HG03520 (cell line): ENCODE data around the gene TSPEAR.

Source experiments
- ATAC-seq: cut with Tn5 transposase; IDR thresholded peaks from one replicate; pipeline ENCODE4 v1.9.1; 2021; ENCODE audit warnings: mild to moderate bottlenecking, moderate library complexity; ENCODE audit not compliant: unreplicated experiment

The TSPEAR gene

DNA sequence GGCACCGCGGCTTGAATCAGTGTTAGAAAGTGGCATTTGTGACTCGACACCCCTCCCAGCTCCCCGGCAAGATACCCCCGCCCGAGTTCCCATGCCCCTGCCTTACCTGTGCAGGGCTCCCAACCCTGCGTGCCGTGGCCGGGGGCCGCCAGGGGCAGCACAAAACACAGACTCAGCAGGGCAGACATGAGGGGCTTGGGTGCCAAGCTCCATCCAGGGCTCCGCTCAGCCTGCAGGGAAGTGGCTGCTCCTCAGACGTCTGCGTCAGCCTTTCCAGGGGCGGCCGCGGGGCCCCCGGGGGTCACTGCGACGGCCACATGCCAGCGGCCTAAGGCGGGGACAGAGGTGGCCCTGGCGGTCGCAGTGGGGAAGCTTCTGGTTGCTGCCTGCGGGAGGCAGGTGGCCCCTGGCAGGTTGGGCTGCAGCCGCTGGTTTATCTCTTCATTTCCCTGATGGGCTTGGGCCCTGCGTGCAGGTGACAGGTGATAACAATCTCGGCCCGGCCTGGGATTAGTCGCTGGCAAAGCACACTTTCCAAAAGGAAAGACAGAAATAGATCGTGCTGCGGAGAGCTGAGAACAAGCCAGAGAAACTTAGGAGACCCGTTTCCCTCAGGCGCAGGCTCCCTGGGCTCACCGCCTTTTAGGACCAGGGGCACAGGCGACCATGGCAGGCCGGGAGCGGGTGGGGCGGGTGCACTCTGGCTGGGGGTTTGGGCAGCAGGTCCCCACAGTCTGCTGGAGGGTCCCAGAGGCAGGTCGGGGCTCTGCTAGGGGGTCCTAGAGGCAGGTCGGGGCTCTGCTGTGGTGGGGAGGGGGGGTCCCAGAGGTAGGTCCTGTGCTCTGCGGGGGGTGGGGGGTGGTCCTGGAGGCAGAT lies at the start of gene TSPEAR:
Gene TSPEAR (minus strand): TSS at position 246 of the 876 bp plus-strand sequence. CDS start 58 bp downstream, at position 188.
- no peak for ATAC-seq

DNA sequence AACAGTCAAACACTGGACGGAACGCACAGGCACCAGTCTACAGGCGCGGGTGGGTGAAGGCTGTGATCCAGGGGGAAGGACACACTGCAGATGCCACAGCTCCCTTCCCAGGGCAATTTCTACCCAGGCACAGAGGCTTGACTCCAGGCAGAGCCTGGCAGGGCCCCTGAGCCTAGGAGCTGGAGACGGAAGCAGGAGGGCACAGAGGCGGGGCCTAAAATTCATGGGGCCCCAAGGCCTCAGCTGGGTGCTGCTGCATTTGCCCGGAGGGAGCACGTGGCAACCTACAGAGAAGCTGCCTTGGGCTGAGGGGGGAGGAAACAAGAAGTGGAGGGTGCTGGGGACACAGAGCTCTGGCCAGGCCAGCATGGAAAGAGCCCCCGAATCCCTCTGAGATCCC lies 49.0 kb upstream of the TSPEAR start:
- ATAC-seq: no peak

DNA sequence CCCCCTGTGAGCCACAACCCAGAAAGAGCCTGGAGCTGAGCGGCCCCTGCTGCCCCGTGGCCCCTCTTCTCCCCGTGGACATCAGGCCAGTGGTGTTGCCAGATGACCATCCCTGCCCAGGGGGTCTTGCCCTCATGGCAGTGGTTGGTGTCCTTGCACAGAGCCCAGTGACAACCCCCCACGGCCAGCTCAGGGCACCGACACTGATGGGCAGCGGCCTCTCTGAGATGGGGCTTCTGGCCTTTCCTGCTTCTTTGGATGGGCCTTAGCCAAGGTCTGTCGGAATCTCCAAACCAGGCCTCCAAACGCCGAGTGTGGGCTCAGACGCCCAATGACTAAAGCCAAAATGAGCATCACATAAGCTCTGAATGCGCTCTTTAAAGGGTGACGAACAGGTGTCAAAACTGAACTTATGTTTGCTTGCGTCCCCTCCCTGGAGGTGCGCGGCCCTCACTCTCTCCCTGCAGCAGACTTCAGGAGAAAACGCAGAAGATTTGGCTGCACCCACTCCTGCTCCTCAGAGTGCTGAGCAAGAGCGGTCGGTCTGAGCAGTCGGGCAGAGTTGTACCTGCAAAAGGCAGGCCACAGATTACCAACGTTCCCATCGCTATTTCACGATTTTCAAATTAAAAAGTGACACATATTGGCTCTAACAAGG lies 48.4 kb upstream of the TSPEAR start:
- no peak for ATAC-seq

DNA sequence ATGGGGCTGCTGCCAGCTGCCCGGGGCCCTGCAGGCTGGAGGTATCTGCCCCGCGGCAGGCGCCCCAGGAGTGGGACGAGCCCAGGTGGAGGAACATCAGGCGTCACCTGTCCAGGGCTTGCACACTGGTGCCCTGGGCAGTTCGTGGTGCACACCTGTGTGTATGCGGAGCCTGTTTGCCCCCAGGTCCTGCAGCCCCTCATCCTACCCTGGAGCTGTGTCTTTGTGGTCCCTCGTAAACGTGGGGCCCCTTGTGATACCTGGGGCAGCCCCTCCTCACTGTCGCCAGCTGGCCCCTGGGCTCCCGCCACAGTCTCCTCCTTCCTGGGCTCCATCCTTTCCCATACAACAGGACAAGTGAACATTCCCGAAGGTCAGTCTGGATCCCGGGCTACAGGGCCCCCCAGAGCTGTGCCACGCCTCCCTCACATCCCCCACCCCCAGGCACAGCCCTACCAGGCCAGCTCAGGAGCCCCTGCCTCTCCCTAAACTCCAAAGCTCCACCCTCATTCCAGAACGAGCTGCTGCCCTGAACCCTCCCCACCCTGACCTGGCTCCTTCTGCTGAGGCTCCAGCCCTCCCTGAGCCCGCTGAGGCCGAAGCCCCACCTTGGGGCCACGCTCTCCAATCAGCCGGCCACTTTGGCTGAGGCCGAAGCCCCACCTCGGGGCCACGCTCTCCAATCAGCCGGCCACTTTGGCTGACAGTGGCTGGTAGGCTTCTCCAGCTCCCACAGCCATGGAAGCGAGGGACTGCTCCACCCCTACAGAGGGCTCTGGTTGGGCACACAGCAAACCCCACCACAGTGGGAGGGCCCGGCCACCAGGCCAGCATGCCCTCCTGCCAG lies 47.6 kb upstream of the TSPEAR start:
- ATAC-seq: no peak

DNA sequence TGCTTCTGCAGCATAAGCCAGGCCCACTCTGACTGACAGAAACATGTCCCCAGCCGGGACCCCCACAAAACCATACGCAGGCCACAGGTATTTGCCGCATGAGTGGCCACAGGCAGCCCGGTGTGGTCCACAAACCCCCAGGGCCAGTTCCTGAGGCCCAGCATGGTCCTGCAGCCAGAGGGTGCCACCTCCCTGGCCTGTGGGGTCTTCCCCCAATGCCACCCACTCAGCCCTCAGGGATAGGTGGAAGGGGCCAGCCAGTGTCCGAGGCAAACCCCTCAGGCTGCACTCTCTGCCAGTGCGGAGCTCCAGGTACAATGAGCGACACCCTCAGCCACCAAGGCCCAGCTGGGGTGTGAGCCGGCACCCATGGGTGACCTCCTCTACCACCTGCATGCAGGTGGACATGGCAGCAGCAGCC lies 46.8 kb upstream of the TSPEAR start:
- no peak for ATAC-seq

DNA sequence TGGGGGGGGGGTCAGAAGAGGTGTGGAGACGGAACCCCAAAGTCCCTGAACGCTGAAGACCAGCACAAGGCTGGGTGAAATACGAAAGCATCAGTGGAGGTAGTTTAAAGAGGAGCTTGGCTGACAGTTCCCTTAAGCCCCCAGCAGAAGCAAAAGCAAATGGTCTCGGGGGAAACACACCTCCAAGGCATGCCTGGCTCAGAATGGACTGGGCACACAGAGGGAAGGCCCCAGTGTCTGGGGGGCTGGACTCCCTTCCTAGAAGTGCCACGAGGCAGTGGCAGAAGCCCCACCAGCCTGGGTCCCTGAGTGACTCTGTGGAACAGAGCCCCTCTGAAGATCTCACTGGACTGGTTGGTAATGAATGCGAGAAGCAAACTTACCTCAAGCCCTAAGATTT lies 46.4 kb upstream of the TSPEAR start:
- no peak for ATAC-seq

DNA sequence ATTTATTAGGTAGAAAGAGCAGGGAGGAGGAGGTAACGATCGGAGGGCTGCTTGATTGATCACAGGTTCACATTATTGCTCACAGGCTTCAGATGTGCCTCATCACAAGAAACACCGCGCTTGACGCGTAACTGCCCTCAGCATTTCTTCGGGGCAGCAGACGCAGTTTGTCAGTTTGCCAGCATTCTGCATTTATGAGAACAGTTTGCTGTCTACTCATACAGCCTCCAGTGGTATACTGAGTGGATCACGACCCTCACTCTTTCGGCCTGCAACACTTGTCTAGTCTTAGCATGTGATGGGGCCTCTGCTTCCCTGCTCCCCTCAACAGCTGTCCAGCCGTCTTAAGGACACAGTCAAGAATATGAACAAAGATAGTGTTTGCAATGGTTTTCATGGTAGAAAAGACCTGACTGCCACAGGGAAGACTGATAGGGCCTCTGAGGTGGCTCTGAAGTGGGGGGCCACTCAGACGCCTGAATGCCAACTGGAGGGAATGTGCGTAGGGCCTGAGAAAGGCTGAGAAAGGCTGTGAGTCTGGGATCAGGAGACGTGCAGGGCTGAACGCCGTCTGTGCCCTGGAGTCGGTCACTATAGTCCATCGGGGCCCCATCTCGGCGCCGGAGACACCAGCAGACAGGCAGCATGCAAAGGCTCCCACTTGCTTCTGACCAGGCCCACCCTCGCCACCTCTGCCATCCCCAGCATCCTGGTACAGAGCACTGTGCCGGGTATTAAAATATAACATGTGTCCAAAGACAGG lies 45.2 kb upstream of the TSPEAR start:
- no peak for ATAC-seq

DNA sequence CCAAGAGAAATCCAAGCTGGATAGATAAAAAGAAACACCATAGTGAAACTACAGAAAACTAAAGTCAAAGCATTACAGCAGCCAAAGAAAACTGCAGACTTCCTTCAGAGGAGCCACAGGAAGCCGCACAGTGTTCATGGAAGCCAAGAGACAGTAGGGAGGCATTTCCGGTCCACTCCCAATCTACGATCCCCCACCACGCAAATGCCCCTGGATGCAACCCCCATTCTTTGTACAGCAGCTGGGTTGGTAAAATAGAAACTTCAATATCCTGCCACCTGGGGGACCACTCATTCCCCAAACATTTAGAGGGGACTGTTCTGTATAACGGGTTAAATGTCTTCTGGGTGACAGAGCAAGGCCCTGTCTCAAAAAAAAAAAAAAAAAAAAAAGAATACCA lies 43.9 kb upstream of the TSPEAR start:
- no peak for ATAC-seq

DNA sequence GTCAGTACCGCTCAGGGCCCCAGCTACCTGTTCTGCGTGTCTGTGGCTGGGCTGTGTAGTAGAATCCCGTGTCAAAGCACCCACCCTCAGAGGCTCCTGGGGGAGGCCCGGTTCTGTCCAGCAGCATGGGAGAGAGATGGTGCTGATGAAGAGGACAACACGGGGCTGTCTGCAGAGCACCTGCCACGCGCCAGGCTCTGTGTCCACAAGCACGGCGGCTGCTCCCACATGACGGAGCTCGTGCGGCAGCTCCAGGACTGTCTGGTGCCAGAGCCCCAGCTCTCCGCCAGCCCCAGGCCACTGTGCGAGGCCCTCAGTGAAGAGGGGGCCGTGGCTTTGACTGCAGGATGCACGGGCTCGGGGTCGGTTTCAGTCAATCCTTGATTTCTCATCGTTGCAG lies 42.0 kb upstream of the TSPEAR start:
- no peak for ATAC-seq

DNA sequence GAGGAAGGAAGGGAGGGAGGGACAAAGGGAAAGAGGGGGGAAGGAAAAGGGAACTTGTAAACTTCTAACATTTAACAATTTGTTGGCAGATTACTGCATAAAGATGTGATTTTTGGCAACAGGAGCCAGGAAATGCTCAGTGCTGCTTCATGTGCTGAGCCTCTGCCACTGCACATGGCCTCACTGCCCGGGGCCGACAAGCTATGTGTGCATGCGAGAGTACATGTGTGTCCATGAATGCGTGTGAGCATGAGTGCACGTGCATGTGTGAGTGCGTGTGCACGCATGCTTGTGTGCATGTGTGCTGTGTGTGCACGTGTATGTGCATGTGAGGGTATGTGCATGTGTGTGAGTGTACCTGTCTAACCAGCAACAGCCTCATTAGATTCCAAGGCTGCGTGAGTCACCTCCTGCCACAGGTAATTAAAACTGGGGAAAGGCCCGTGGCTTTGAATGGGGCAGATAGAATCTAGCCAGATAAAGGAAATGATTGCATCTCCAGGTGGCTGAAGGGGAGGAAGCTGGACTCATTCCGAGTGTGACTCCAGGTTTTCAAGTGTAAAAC lies 41.4 kb upstream of the TSPEAR start:
- ATAC-seq: no peak

DNA sequence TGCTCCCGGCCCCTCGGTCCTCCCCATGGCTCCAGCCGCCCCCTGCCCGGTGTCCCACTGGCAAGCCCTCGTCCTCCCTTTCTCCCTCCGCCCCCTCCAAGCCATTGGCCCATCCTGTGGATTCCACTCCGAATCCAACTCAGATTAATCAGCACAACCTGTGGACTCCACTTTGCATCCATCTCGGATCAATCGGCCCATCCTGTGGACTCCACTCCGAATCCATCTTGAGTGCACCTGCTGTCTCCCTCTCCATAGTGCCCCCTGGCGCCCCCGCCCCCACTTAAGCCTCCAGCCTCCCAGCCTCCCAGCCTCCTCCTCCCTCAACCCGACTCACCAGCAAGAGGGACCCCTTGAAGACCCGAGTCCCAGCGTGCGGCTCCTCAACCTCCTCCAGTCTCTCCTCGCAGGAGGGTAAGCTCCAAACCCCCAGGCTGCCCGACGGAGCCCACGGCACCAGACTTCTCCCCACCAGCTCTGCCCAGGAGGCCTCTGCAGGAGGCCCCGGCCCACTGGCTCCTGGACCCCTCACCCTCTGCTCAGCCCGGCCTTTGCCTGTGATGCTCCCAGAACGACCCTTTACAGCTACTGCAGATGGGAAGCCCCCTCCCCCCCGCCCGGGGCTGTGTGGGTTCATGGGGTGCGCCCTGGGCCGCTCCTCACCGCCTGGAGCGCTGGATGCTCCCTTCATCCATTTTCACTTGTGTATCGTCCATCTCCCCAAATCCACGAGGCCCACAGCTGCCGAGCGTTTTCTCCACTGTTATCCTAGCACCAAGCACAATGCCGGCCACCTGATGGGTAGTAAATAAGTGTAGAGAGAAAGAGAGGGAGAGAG lies 40.6 kb upstream of the TSPEAR start:
- no peak for ATAC-seq

DNA sequence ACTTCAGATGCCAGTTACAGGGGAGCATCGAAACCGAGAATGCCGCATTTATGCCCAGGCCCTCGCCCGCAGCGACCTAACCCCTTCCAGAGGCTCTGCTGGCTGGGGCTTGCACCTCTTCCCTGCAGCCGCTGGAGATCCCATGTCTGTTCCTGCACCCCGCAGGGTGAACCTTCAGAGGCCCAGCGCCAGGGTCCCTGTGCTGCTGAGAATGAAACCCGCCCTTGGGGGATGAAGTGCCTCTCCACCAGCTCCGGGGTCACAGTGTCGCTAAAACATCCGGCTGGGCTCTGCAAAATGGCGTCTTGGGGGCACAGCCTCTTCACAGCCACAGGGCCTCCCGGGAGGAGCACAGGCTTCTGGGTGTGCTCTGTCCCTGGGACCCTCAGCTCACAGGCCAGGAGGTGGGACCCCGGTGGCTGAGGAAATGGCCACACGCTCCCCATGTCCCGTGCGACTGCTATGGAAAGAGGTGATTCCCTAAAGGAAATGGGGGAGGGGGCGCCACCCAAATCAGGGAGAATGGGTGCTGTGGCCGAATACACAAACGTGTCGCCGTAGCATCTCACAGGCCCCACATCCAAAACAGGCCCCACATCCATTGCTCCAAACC lies 39.9 kb upstream of the TSPEAR start:
- ATAC-seq: no peak

DNA sequence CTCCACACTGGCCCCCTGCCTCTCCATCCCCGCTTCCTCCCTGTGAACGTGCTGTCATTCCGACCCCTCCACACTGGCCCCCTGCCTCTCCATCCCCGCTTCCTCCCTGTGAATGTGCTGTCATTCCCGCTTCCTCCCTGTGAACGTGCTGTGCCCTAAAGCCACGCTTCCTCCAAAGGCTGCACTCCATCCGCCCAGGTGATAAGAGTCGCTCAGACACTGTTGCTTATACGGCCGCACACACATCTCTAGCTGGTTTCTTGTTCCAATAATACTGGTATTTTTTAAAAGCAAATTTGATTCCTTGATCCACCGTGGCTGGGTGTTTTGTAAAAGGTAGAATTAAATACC lies 39.3 kb upstream of the TSPEAR start:
- no peak for ATAC-seq

DNA sequence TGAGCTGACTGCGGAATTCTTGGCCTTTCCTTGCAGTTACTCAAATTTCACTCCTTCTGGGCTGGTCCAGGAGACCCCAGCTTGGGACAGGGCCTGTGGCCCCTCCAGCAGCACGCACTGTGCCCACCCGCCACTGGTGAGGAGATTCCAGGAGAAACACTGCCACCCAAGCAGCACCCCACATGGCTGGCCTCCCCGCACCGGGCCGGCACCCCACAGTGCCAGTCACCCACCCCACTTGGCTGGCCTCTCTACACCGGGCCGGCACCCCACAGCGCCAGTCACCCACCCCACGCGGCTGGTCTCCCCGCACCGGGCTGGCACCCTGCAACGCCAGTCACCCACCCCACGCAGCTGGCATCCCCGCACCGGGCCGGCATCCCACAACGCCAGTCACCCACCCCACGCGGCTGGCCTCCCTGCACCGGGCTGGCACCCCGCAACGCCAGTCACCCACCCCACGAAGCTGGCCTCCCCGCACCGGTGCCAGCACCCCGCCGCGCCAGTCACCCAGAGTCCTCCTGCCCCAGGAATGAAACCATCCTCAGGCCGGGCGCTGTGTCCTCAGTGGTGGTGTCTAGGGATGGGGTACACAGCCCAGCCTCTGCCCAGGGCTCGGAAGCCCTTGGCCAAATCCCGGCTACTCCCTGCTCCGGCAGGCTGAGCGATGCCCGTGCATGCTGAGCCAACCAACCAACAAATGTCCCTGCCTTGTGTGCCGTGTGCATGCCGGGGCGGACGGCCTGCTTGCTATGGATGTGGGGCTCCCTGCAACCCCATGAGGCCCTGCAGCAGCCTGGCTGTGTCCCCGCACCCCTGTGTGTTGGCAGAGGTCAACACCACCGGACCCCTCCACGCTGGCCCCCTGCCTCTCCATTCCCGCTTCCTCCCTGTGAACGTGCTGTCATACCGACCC lies 38.6 kb upstream of the TSPEAR start:
- no peak for ATAC-seq

DNA sequence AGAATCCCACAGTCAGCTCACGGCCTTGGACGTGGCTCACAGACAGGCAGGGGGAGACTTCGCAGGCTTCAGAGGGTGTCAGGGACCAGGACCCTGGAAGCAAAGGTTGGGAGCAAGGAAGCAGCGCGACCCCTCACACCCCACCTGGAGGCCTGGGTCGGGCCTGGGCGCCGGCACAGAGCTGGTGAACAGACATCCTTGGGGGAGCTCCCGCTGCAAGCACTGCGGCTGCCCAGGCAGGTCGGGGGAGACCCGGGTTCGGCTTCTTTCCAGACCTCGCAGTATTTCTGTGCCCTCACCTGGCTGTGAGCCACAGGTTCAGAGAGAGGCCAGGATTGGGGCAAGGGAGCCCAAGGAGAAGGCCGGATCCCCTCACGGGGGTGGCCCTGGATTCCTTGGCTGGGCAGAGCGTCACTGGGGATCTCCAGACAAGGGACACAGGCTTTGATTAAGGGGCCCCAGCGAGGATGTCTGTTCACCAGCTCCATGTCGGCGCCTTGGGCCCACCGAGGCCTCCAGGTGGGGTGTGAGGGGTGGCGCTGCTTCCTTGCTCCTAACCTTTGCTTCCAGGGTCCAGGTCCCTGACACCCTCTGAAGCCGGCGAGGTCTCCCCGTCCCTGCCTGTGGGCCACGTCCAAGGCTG lies 37.9 kb upstream of the TSPEAR start:
- ATAC-seq: no peak

DNA sequence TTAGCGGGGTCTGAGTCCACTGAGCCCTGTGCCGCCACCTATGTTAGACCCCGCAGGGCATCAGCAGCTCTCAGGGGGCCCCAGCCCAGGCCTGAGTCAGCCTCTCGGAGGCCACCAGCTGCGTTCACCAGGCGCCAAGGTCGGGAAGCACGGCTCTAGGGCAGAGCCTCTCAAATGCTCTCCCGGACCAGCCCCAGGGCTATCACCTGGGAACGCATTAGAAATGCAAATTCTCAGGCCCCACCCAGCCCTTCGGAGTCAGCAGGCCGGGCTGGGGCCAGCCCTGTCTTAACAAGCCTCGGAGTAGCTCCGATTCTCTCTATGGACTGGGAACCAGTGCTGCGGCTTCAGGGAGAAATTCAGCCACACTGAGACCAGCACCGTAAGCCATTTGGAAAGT lies 37.2 kb upstream of the TSPEAR start:
- ATAC-seq: no peak

DNA sequence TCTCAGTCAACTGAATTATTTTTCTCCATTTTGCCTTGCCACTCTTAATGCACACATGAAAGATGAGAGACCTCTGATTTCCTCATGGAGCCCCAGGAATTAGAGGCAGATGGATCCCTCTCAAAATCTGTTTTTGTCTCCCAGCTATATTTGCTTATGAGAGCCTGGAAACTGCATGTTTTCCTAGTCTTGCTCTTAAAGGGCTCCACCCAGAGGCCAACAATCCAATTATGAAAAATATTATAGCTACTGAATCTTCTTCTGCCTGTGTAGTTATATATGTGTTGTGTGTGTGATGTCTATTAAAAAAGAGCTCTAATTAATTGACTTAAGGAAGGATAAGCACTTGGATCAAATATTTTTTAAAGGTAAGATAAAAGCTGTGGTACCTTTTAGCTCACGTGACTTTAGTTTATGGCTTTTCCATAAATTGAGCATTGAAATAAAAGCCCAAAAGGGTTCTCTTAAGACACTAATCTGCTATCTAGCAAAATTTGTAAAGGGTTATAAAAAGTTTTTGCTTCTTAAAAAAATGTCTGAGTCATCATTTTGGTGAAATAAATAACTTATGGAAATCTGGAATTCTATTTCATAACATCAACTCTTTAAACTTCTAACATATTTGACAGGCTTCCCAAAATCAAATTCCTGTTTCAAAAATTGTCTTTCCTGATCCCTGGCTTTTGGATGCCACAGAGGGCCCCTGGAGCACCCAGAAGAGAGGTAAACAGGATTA lies 31.2 kb upstream of the TSPEAR start:
- no peak for ATAC-seq
